ENCODE results near the gene TEDC2. TPM values are rescaled to one million over a fixed set of nuclear protein-coding genes. Genes with fewer than 3 reads are reported as not detected.
A peak's percentile ranks its signal among the peaks of the same experiment; 100 is the strongest.
"Not testable (repeated sequence)": the region's sequence is repeated elsewhere in the genome, so short reads cannot be mapped to it uniquely, and the experiment has no call there.

The TEDC2 gene
- total RNA-seq, 2 experiments from 2014 or later, result 48.0 to 110 TPM

DNA sequence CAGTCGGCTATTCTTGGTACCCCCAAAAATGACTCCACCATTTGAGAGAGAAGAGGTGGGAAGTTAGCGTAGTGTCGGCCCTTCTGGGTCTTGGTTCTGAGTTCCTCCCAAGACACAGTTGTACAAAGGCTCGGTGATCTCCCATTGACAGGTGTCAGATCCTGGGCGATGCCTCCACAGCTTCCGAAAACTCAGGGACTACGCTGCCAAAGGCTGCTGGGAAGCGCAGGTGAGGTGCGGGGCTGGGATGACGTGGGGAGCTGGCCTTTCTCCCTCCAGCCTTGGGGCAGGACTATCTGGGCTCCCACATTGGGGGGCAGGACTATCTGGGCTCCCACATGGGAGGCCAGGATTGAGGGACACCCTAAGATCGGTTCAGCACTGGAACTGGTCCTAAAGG is 20.3 kb upstream of the TEDC2 start:
- ChIA-PET POLR2A (interaction anchor here (0.5 to 0.6 kb wide), 2 partner anchors 30 to 297 kb away, joined by 3 to 4 read pairs; no protein-coding TSS in a partner anchor), CTCF (ENCODE audit: unreplicated experiment) (interaction anchor here (0.6 to 2.0 kb wide), 2 partner anchors 9 to 17 kb away, joined by 3 to 7 read pairs; partner anchors contain the start of gene CCNF)
- H3K79me2 ChIP-seq (ENCODE audit: insufficient read depth, low read depth, low read length), result no peaks in the 10 kb centered on the region
- no peaks in the 10 kb centered on the region for H3K9me2 ChIP-seq (ENCODE audit: insufficient read depth, low read length)
- DNase-seq (ENCODE audit: low spot score), result no peak
- H4K20me1 ChIP-seq (ENCODE audit: insufficient read depth, low read length), result no peaks in the 10 kb centered on the region
- intact Hi-C loops (cut with micrococcal nuclease; ENCODE audit: unreplicated experiment), result no loop called here
- TF ChIP-seq, protein P1, sequence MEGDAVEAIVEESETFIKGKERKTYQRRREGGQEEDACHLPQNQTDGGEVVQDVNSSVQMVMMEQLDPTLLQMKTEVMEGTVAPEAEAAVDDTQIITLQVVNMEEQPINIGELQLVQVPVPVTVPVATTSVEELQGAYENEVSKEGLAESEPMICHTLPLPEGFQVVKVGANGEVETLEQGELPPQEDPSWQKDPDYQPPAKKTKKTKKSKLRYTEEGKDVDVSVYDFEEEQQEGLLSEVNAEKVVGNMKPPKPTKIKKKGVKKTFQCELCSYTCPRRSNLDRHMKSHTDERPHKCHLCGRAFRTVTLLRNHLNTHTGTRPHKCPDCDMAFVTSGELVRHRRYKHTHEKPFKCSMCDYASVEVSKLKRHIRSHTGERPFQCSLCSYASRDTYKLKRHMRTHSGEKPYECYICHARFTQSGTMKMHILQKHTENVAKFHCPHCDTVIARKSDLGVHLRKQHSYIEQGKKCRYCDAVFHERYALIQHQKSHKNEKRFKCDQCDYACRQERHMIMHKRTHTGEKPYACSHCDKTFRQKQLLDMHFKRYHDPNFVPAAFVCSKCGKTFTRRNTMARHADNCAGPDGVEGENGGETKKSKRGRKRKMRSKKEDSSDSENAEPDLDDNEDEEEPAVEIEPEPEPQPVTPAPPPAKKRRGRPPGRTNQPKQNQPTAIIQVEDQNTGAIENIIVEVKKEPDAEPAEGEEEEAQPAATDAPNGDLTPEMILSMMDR (conservative IDR thresholded peaks at IDR 0.05; ENCODE audit: low read length), result no peak
- TF ChIP-seq EZH2phosphoT487 (IDR thresholded peaks at IDR 0.05; ENCODE audit: borderline replicate concordance, low read depth, low read length), result no peak
- peaks cover 83% of the 10 kb centered on the region for H3K36me3 ChIP-seq (ENCODE audit: insufficient read depth, low read length)
- H3K27ac ChIP-seq (ENCODE audit: low read depth, low read length, poor library complexity, severe bottlenecking), result peak overlapping the region; percentile 55
- H3K4me2 ChIP-seq (ENCODE audit: low read length), result peak overlapping the region; percentile 28; the same call in 1 of the 2 replicates
- no peak overlapping the region for H2AFZ ChIP-seq (ENCODE audit: low read length)
- H3K9me3 ChIP-seq (ENCODE audit: low read length), result no peaks in the 10 kb centered on the region
- H3K4me1 ChIP-seq (ENCODE audit: insufficient read depth, low read length, poor library complexity, severe bottlenecking), result peaks cover 17% of the 10 kb centered on the region
- H3K4me3 ChIP-seq (ENCODE audit: low read depth, low read length, poor library complexity, severe bottlenecking), result no peak overlapping the region
- no TSS peak for BruUV-seq (replicated peaks)

DNA sequence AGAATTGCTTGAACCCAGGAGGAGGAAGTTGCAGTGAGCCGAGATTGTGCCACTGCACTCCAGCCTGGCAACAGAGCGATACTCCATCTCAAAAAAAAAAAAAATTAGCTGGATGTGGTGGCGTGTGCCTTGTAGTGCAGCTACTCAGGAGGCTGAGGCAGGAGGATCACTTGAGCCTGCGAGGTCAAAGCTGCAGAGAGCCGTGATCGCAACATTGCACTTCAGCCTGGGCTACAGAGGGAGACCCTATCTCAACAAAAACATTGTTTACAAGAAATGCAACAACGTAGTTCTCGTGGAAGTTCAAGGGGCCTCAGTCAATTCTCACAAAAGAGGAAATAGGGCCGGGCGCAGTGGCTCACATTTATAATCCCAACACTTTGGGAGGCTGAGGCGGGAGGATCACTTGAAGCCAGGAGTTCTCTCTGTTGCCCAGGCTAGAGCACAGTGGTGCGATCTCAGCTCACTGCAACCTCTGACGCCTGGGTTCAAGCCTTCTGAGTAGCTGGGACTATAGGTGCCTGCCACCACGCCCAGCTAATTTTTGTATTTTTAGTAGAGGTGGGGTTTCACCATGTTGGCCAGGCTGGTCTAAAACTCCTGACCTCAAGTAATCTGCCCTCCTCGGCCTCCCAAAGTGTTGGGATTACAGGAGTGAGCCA is 18.6 kb upstream of the TEDC2 start:
- H4K20me1 ChIP-seq (ENCODE audit: insufficient read depth, low read length); DNase-seq (ENCODE audit: low spot score); intact Hi-C loops (cut with micrococcal nuclease; ENCODE audit: unreplicated experiment); H3K4me3 ChIP-seq (ENCODE audit: low read depth, low read length, poor library complexity, severe bottlenecking); H3K27ac ChIP-seq (ENCODE audit: low read depth, low read length, poor library complexity, severe bottlenecking); BruUV-seq (replicated peaks); H3K9me2 ChIP-seq (ENCODE audit: insufficient read depth, low read length); H3K4me2 ChIP-seq (ENCODE audit: low read length); H3K79me2 ChIP-seq (ENCODE audit: insufficient read depth, low read depth, low read length); H2AFZ ChIP-seq (ENCODE audit: low read length); H3K9me3 ChIP-seq (ENCODE audit: low read length): not testable (repeated sequence)
- ChIA-PET POLR2A (interaction anchor here (1.0 kb wide), 1 partner anchor 18 kb away, joined by 3 read pairs; the partner anchor contains the start of gene TEDC2), CTCF (ENCODE audit: unreplicated experiment) (interaction anchor here (2.0 kb wide), 1 partner anchor 11 kb away, joined by 7 read pairs; the partner anchor contains the start of gene CCNF)
- peaks cover 17% of the 10 kb centered on the region for H3K4me1 ChIP-seq (ENCODE audit: insufficient read depth, low read length, poor library complexity, severe bottlenecking)
- H3K36me3 ChIP-seq (ENCODE audit: insufficient read depth, low read length), result peaks cover 84% of the 10 kb centered on the region

GRCh38 chr16:2443555-2443954 is 16.4 kb upstream of the TEDC2 start:
- CTCF ChIA-PET (ENCODE audit: unreplicated experiment), result no interaction called here
- intact Hi-C loops (cut with micrococcal nuclease; ENCODE audit: unreplicated experiment), result no loop called here
- H3K27ac ChIP-seq (ENCODE audit: low read depth, low read length, poor library complexity, severe bottlenecking), result no peak overlapping the region
- no peaks in the 10 kb centered on the region for H3K9me3 ChIP-seq (ENCODE audit: low read length)
- H3K4me3 ChIP-seq (ENCODE audit: low read depth, low read length, poor library complexity, severe bottlenecking), result no peak overlapping the region
- H2AFZ ChIP-seq (ENCODE audit: low read length), result no peak overlapping the region
- no peak overlapping the region for H3K4me2 ChIP-seq (ENCODE audit: low read length)
- POLR2A ChIA-PET, result no interaction called here
- H3K4me1 ChIP-seq (ENCODE audit: insufficient read depth, low read length, poor library complexity, severe bottlenecking), result peaks cover 17% of the 10 kb centered on the region
- H3K9me2 ChIP-seq (ENCODE audit: insufficient read depth, low read length), result no peaks in the 10 kb centered on the region
- DNase-seq (ENCODE audit: low spot score), result no peak
- no peaks in the 10 kb centered on the region; the same call in 1 of the 2 replicates for H4K20me1 ChIP-seq (ENCODE audit: insufficient read depth, low read length)
- TF ChIP-seq, protein P1 (conservative IDR thresholded peaks at IDR 0.05; ENCODE audit: low read length), result no peak
- TF ChIP-seq EZH2phosphoT487 (IDR thresholded peaks at IDR 0.05; ENCODE audit: borderline replicate concordance, low read depth, low read length), result no peak
- no TSS peak for BruUV-seq (replicated peaks)
- H3K79me2 ChIP-seq (ENCODE audit: insufficient read depth, low read depth, low read length), result no peaks in the 10 kb centered on the region
- H3K36me3 ChIP-seq (ENCODE audit: insufficient read depth, low read length), result peaks cover 83% of the 10 kb centered on the region
